GM19239 (cell line): ENCODE measurements around the gene CPNE4.

Experiments used
- DNase-seq: peaks from one replicate; pipeline ENCODE4 v3.0.0; 2011; ENCODE audit warnings: low spot score; ENCODE audit not compliant: insufficient read length
- FAIRE-seq: peaks from 2 replicates; lab custom pipeline; 2011; peaks lifted over from hg19 to GRCh38; lab: Jason Lieb, UNC

Gene CPNE4

DNA sequence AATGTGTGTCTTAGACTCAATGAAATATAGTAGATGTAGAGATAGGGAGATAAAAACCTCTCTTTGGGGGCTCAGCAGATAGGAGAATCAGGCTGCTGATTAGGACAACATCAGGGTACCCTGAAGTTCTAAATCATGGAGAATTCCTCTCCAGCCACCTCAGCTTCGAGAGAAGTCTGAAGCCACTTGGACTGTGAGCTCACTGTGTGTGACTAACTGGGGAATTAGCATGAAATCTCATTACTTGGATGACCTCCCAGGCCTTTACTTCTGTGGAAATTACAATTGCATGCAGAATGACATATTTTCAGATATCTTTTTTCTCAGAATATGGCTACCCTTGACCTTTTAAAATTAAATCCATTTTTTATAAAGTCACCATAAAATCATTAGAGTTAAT is 404.0 kb downstream of the CPNE4 start:
- DNase-seq (no peak), FAIRE-seq (no peak)

DNA sequence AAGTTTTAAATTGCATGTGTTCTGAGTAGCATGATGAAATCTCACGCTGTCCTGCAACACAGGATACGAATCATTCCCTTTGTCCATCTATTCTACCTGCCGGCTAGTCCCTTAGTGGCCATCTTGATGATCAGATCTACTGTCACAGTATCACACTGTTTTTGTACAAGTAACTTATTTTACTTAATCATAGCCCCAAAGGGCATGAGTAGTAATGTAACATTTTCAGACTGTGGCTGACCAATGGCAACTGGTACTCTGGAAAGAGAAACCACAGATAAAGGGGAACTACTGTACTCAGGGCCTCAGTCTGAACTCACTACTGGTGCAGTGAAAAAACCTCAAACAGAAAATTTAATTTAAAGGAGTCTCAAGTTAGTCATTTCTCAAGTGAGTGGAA is 404.7 kb downstream of the CPNE4 start:
- FAIRE-seq (peak; percentile 90), DNase-seq (peak; percentile 20)

DNA sequence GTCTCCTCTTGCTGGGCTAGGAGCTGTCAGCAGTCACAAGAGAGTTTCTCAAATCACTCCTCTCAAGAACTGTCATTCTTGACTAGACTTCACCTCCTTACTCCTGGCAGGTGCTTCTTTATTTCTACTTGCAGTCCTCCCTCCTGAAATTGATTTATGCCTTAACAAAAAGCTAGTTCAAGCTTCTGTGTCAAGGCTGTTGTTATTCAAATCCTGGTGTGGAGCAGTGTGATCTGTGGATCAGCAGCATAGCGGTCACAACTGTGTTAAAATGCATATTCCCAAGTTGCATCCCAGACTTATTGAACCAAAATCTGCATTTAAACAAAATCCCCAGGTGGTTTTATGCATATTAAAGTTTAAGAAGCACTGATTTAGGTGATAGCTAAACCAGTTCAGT is 411.4 kb downstream of the CPNE4 start:
- no peak for FAIRE-seq
- no peak for DNase-seq

DNA sequence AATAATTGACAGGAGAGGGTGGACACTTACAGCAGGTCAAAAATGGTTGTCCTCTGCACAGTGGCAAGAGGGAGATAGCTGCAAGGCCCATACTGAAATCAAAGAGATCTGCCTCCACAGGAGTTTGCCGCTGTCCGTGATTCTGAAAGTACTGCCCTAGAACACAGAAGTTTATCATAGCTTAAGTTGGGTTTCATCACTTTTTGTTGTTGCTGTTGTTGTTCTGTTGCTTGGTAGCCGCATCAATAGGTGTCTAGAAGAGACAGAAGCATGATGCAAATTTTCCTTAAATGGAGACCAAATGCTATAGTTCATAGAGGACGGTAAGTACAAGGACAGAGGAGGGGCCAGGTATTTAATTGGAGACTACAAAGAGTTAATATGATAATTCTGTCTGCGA is 412.1 kb downstream of the CPNE4 start:
- no peak for FAIRE-seq

DNA sequence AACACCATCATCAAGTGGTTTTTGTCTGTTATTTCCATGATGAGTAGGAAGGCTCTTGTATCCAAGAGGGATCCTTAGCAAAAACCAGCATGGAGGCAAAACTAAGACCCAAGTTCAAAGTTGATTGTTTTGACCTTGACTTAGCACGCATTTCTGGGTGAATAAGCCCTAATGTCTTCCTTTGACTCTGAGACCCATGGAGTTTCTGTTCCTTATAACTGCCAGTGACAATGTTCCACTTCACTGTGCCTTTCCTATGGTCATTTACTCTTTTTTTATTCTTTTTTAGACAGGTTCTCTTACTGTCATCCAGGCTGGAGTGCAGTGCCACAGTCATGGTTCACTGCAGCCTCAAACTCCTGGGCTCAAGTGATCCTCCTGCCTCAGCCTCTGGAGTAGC is 413.8 kb downstream of the CPNE4 start:
- DNase-seq, result no peak
- FAIRE-seq, result no peak

More for the DNA sequence above, 412.1 kb downstream of the CPNE4 start:
- no peak for DNase-seq

DNA sequence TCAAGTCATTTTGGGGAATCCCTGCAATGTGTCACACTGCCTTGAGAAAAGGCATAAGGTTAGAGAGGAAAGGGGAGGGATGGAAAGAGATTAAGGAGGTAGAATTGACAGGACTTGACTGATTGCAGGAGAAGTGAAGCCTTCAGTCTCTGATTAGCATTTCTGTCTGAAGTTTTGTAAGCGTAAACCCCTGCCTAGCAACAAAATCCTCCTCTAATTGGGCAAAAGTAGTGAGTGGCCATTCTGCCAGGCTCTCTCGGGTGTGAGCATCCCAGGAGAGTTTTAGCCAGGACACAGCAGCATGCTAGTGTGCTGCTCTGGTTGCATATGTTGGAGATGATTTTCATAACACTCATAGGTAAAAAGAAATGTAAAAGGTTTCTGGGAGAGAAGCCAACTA is 415.0 kb downstream of the CPNE4 start:
- DNase-seq, result no peak
- FAIRE-seq, result no peak

DNA sequence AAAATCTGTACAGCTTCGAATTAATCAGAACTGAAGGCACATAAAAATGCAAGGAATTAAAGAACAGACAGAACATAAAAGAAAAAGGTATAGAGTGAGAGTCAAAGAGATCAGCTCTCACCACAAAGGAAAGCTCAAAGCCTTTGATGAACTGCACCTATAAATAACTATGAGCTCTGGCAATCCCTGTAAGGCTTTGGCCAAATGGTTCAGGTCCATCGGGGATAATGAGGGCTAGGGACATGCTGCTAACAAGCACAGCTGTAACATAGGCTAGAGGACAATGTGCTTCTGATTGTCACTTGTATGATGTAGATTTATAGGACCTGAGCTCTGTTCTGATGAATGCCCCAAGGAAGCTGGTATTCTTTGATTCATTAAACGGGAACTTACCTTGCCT is 418.1 kb downstream of the CPNE4 start:
- no peak for DNase-seq
- peak; percentile 35 for FAIRE-seq

DNA sequence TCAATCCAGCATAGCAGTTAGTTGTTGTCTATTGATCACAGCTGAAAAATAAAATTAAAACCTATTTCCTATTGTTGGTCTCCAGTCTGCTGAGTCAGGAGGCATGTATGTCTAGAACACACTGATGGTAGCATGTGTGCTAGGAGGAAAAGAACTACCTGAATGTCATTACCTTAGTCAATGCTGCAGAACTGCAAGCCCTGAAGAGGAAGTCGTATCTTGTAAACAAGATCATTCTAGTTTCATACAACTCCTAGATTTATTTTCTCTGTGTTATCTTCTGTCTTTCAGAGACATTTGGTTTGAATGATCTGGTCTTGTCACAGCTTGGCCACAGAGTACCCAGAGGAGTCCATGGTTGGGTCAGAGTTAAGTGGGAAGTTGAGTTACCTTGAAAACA is 422.1 kb downstream of the CPNE4 start:
- DNase-seq, result no peak
- FAIRE-seq, result no peak

DNA sequence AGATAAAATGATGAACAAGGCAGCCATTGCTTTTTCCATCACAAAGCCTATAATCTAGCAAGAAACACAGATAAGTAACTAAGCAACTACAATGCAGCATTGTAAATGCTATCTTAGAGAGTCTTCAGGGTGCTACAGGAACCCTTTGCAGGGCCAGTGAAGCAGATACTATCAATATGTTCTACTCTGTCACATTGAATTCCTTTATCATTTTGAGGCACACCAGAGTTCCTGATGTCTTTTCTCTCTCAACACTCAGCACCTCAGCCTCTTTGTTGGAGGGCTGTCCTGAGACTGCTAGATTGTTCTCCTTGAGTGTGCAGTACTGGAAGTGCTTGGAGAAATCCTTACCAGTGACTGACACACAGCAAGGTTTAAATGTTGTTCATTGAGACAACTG is 424.6 kb downstream of the CPNE4 start:
- FAIRE-seq (no peak), DNase-seq (no peak)

DNA sequence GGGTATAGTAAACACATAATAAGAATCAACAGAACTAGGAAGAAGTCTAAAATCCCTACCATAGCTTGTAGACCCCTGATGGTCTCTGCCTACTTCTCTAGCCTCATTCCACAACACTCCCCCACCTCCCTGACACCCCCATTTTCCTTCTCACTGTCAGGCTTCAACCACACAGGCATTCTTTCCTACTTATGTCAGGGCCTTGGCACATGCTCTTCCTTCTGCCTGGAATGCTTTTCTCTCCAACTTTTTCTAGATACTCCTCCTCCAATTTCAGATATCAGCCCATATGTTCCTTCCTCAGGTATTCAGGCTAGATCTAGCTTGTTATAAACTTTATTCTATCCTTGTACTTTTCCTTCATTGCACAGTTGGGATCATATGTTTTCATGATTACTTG is 426.1 kb downstream of the CPNE4 start:
- no peak for DNase-seq
- no peak for FAIRE-seq

DNA sequence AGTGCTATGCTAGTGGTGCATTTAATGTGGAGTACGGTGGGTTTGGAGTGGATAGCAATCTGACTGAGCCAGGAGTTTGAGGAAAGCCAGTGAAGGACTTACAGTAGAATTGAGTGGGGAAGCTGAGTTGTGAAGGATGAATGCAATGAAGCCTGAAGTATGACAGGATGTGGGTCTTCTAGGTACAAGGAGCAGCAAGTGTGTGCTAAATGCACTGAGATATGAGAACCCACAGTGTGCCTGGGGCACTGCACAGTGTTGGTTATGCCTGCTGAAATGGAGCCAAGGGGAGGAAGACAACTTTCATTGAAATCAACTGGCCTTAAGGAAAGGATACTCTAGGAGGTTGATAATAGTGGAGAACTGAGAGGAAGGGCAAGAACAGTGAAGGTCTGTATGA is 426.5 kb downstream of the CPNE4 start:
- no peak for FAIRE-seq
- DNase-seq, result no peak

DNA sequence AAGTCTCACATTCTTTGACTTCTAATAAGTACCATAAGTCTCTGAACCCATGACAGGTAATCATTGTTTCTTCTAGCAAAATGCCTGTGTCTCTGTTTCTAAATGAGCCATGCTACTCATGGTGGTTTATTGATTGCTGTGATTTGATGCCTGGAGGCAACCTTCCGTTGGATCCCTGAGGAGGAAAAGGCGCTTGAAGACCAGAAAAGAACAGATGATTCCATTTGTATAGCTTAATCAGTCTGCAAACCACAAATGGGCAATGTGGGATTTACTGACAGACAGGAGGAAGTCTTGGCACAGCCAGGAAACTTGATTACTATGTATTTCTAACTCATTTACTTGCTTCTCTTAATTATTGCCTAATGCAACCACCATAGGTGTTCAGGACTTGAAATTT is 428.9 kb downstream of the CPNE4 start:
- FAIRE-seq (no peak), DNase-seq (no peak)

DNA sequence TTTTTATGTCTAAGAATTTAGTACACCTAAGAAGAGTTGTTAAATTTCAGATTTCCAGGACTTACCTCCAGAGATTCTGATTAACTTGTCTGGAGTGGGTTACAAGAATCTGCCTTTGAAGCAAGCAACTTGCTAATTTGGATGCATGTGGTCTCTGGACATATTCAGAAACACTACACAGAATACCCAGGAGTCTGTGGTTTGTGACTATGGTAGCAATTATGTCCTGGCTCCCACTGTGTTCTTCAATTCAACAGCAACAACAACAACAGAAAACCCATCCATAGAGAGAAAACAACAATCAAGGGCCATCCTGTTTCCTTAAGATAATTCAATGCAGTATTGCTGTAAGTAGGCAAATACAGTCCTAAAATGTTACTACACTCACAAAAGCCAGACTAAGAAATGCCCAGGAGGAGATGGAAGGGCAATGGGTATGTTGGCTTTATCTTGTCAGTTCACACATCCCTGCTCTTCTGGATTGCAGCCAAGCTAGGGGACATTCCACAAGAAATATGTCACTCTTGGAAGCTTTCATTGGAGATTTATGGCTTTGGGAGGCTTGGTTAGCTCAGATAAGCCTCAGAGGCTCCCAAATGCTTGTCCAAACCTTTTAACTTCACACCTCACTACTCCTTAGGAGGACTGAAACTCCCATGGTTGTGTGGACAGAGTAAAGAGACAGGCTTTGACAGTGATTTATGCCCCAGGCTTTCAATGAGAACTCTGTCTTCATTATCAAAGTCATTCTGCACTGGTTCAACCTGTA is 432.6 kb downstream of the CPNE4 start:
- DNase-seq, result no peak
- no peak for FAIRE-seq

DNA sequence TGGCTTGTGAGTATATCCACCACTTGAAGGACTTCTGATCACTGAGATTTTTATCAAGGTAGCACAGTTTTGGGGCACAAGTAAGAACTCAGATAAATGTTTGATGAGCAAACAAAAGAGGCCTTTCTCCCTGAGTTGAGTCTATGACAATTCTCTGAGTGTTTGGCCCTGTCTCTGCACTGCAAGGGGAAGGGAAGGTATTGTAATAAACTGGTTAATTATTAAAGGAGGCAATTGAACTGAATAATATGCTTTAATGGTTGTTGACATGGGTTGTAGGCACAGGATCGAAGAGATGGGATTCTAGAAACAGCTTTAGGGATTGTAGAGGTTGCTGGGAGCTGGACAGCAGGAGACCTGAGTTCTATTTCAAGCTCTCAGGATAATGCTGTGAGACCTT is 437.0 kb downstream of the CPNE4 start:
- FAIRE-seq, result no peak
- no peak for DNase-seq

DNA sequence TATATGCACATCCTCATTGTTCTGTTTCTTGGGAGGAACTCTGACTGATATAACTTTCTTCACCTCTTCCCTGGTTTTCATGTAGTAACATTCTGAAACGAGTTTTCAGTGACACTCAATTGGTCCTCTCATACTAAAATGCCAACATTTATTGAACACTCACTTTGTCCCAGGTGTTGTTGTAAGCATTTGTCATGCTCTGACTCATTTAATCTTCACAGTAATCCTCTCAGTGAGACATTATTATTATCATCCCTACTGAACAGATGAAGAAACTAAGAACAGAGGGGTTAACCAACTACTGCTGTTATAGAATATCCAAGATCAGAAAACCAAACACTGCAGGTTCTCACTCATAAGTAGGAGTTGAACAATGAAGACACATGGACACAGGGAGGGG is 437.9 kb downstream of the CPNE4 start:
- DNase-seq (no peak), FAIRE-seq (no peak)

DNA sequence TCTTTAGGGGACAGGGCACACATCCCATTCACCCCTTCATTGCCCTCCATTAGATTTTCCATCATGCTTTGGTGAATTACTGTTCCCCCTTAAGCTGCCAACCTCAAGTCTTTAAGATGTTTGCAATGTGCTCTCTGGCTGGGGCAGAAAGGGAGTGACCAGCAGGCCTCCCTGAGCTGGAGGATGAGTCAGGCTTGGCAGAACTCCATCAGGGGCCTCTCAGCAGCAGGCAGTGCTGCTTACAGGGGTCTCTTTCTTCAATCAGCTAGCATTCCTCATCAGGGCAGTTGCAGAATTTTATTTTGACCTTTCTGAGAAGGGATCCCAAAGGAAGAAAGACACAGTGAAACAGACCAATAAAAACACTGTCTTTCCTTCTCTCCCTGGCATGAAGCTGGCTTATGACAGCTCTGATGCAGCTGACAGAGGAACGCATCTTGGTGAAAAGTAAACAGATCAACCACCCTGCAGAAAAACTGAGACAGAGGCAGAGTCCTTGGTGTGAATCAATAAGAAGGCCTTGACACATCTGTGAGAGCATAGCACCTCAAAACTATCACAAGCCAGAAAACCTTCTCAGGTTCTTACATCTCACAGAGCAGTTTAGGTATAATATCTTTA is 443.3 kb downstream of the CPNE4 start:
- FAIRE-seq (no peak), DNase-seq (no peak)

DNA sequence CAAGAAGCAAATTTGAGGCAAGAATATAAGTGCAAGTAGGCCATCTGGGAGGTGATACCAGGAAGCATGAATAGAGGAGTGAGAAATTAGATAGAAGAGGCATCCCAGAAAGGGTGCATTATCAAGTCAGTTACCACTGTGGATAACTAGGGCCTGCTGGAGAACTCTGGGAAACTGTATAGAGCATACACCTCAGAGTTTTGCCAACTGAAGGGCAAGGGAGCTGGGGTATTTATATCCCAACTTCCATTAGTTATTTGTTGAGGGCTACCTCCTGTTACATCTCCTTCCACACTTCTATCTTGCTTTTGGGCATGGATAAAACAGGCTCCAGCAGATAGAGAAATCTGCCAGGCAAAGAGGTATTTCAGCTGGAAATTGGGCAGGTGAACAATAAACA is 448.5 kb downstream of the CPNE4 start:
- FAIRE-seq, result no peak

DNA sequence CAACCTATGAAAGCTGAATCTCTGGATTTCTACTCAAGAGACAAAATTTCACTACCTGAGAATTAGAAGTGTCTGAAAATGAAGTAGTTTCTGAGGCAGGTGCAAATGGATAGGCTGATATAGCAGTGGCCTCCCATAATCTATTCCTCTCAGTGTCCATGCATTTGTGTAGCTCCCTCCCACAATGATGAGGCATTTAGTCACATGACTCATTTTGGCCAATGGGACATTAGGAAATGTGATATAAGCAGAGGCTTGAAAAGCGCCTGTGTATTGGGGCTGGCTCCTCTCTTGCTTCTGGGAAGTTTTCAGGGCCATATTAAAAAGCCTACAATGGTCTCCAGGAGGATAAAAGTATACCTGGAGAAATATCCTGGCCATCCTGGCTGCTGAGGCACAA is 452.4 kb downstream of the CPNE4 start:
- FAIRE-seq (no peak), DNase-seq (no peak)

More for the DNA sequence above, 448.5 kb downstream of the CPNE4 start:
- DNase-seq, result no peak

DNA sequence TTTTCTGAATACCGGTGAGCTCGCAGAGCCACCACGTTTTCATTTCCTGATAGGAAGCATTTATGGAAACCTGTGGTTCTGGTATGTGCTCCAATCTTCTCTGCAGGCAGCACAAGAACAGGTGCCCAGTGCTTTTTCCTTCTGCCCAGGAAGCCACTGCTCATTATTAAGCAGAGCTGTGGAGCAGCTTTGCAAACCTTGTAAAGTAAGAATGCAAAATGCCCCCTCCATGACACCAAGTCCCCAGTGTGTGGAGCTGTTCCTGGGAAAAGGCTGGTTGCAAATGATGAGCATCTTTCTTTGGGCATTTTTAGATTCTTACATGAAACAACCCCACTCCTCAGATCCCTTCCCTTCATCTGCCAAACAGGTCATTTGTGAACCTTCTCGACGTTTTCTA is 466.4 kb downstream of the CPNE4 start:
- FAIRE-seq, result no peak
- no peak for DNase-seq

DNA sequence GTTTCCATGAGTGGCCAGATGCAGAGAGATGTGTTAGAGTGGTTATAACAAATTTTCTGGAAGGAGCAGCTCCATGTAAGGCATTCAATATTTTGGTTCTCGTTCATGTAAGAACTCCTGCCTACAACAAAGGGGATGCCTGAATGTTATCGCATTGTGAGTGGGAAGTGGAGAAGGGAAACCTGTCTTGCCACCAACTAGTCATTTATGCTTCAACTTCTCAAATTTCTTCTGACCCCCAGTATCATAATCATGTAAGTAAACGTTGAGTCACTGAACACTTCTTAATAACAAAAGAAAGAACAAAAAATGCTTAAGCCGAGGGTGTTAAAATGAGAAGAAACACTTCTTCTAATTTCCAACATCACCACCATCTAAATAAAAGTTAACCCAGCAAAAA is 470.0 kb downstream of the CPNE4 start:
- DNase-seq (no peak), FAIRE-seq (no peak)

DNA sequence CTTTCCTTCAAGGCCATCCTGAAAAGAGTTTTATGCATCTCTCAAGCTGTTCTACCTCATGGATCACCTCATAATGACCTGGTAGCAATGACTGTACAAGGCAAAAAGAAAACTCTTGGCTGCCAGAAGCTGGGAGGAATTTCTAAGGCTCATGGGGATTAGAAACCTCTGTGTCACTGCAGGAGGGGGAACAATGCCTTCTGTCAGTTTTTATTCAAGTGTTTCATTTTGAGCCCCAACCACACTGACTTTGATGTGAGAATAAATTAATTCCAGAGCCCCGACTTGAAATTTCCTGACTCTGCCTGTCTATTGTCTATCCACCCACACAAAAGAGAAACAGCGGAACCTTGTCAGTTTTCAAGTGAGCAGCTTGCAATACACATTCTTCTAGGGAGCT is 473.3 kb downstream of the CPNE4 start:
- no peak for FAIRE-seq
- no peak for DNase-seq

DNA sequence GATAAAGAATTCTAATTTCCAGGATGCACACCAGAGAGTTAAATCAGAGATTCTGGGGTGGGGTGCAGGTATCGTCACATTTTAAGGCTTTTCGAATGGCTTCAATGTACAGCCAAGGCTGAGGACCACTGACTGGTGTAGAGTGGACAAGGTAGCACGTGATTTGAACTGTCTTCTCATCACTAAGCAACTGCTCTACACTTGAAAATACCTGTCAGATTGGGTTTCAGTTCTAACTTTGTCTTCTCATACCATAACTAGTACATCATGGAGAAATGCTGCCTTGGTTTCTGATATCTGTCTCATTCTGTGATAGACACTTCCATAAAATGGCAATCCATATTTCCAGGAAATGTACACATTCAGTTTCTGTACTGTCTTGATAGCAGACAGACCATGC is 474.0 kb downstream of the CPNE4 start:
- DNase-seq (no peak), FAIRE-seq (no peak)
